Sigmoid colon (tissue), 3 donors: ENCODE measurements around the gene RPS28.

Experiments used
- POLR2A ChIP-seq, 2 donors: fragments of 450-650 bp; IDR thresholded peaks; one replicate each; pipeline ENCODE4 v1.6.1; 2016; ENCODE audit warnings: antibody characterized with exemption in 2 of 2, mild to moderate bottlenecking in 2 of 2, moderate library complexity in 2 of 2
- TF ChIP-seq, protein P1 (sequence below), 4 experiments: fragments of 450-650 bp in 3 of 4; fragments of 200-600 bp in 1 of 4; IDR thresholded peaks; one replicate each; pipeline ENCODE4 v1.5.1; 2016 to 2019; ENCODE audit warnings: antibody characterized with exemption in 4 of 4, mild to moderate bottlenecking in 3 of 4, moderate library complexity in 2 of 4

DNA sequence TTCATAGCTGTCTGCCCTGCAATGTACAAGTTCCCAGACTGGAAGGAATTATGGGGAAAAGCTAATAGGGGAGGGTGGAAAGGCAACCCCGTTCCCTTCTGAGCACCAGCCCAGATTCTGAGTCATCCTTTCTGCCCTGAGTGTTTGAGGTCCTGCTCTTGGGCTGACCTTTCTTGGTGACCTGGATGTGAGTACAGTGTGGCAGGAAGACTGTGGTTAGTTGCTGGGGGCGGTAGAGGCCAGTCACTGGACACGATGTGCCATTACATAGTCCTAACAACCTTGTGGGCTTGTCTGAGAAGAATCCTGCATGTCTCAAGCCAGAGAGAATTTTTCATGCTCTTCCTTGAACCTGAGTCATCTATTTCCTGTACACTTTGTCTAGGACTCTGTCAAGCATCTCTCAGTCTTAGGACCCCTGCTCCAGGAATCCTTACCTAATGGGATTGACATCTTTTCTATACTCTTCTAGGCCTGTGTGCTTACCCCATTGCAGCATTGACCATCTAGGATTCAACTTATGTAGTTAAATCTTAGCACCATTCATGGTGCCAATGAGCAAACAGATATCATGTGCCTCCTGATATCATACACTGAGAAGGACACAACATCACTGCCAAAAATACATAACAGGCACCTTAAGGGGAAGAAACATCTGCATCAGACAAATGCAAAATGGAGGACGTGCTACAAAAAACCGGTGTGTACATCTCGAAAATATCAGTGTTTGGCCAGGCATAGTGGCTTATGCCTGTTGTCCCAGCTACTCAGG is 34.5 kb downstream of the RPS28 start:
- TF ChIP-seq, protein P1, sequence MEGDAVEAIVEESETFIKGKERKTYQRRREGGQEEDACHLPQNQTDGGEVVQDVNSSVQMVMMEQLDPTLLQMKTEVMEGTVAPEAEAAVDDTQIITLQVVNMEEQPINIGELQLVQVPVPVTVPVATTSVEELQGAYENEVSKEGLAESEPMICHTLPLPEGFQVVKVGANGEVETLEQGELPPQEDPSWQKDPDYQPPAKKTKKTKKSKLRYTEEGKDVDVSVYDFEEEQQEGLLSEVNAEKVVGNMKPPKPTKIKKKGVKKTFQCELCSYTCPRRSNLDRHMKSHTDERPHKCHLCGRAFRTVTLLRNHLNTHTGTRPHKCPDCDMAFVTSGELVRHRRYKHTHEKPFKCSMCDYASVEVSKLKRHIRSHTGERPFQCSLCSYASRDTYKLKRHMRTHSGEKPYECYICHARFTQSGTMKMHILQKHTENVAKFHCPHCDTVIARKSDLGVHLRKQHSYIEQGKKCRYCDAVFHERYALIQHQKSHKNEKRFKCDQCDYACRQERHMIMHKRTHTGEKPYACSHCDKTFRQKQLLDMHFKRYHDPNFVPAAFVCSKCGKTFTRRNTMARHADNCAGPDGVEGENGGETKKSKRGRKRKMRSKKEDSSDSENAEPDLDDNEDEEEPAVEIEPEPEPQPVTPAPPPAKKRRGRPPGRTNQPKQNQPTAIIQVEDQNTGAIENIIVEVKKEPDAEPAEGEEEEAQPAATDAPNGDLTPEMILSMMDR (IDR thresholded peaks at IDR 0.05): no peak
- TF ChIP-seq POLR2A (IDR thresholded peaks at IDR 0.05): no peak
